ENCODE measurements around the gene SECISBP2L. TPM values are rescaled to one million over a fixed set of nuclear protein-coding genes. Genes with fewer than 3 reads are reported as not detected.
"Not testable (repeated sequence)": the region's sequence is repeated elsewhere in the genome, so short reads cannot be mapped to it uniquely, and the experiment has no call there.

SECISBP2L gene
- total and polyA plus RNA-seq, 10 of the 15 experiments (the other 5 are each of a cell fraction or from before 2014, with no cell fraction given): 1.4 to 24.2 (median 10.4) TPM

GRCh38 chr15:49075881-49076280 is 29.6 kb upstream of the SECISBP2L start:
- in situ Hi-C loops (cut with MboI): no loop called here
- FAIRE-seq (no peak), ATAC-seq (no peak), DNase-seq (ENCODE audit: low read depth, low spot score) (no peak)
- ChIA-PET SMC1A (ENCODE audit: uncharacterized antibody, unreplicated experiment) (interaction anchor here (0.8 kb wide), 1 partner anchor 16 kb away, joined by 3 read pairs; no protein-coding TSS in a partner anchor), RAD21 (ENCODE audit: unreplicated experiment) (no interaction called here), CTCF (no interaction called here), POLR2A (no interaction called here)
- H3K4me1 ChIP-seq (ENCODE audit: control insufficient read depth, insufficient read depth, low read length): no peaks in the 10 kb centered on the region
- BruUV-seq (replicated peaks): no TSS peak
- no peaks in the 10 kb centered on the region for H3K79me2 ChIP-seq (ENCODE audit: control insufficient read depth, insufficient read depth, low read length)
- no peaks in the 10 kb centered on the region for H3K9me3 ChIP-seq (replicated peaks; ENCODE audit: control insufficient read depth, insufficient read depth, low read length)
- H3K27ac ChIP-seq (ENCODE audit: control insufficient read depth, insufficient read depth): no peak overlapping the region
- no peak overlapping the region for H3K4me3 ChIP-seq
- H2AFZ ChIP-seq (ENCODE audit: control insufficient read depth, low read depth, low read length): no peak overlapping the region
- H3K36me3 ChIP-seq (ENCODE audit: control insufficient read depth in 2 of 2, insufficient read depth in 2 of 2, low read length in 1 of 2): no peaks in the 10 kb centered on the region
- intact Hi-C loops (cut with micrococcal nuclease; ENCODE audit: unreplicated experiment): no loop called here
- no peaks in the 10 kb centered on the region for H3K27me3 ChIP-seq (replicated peaks in 1 of 2; ENCODE audit: control insufficient read depth in 2 of 2, insufficient read depth in 2 of 2, low read length in 1 of 2)
- no peaks in the 10 kb centered on the region for H4K20me1 ChIP-seq (ENCODE audit: control insufficient read depth, insufficient read depth)
- no peak for TF ChIP-seq SP1 (IDR thresholded peaks at IDR 0.05; ENCODE audit: low read depth, low read length)
- TF ChIP-seq NBN (IDR thresholded peaks at IDR 0.05): no peak
- no peak for TF ChIP-seq ZNF274 (IDR thresholded peaks at IDR 0.05; ENCODE audit: insufficient read depth, insufficient read length)
- no peak for TF ChIP-seq SIN3A (IDR thresholded peaks at IDR 0.05; ENCODE audit: low read depth, low read length)
- no peak for TF ChIP-seq SREBF2 (IDR thresholded peaks at IDR 0.05; ENCODE audit: low read length)
- no peak for TF ChIP-seq TCF7 (IDR thresholded peaks at IDR 0.05; ENCODE audit: borderline replicate concordance)
- H3K4me2 ChIP-seq (ENCODE audit: control insufficient read depth, insufficient read depth): no peak overlapping the region
- no peak overlapping the region for H3K9ac ChIP-seq (ENCODE audit: control insufficient read depth, insufficient read depth, low read length)

- H3K36me3 ChIP-seq (ENCODE audit: control insufficient read depth in 2 of 2, insufficient read depth in 2 of 2, low read length in 1 of 2); H3K4me1 ChIP-seq (ENCODE audit: control insufficient read depth, insufficient read depth, low read length); H4K20me1 ChIP-seq (ENCODE audit: control insufficient read depth, insufficient read depth); in situ Hi-C loops (cut with MboI); H3K27me3 ChIP-seq (replicated peaks in 1 of 2; ENCODE audit: control insufficient read depth in 2 of 2, insufficient read depth in 2 of 2, low read length in 1 of 2); H3K4me2 ChIP-seq (ENCODE audit: control insufficient read depth, insufficient read depth); H3K79me2 ChIP-seq (ENCODE audit: control insufficient read depth, insufficient read depth, low read length); SMC1A ChIA-PET (ENCODE audit: uncharacterized antibody, unreplicated experiment); CTCF ChIA-PET; BruUV-seq (replicated peaks); DNase-seq (ENCODE audit: low read depth, low spot score); H3K9ac ChIP-seq (ENCODE audit: control insufficient read depth, insufficient read depth, low read length); POLR2A ChIA-PET; H2AFZ ChIP-seq (ENCODE audit: control insufficient read depth, low read depth, low read length); ATAC-seq; RAD21 ChIA-PET (ENCODE audit: unreplicated experiment); intact Hi-C loops (cut with micrococcal nuclease; ENCODE audit: unreplicated experiment); FAIRE-seq; H3K4me3 ChIP-seq; H3K9me3 ChIP-seq (replicated peaks; ENCODE audit: control insufficient read depth, insufficient read depth, low read length); H3K27ac ChIP-seq (ENCODE audit: control insufficient read depth, insufficient read depth): not testable (repeated sequence)
- WGBS (ENCODE audit: insufficient coverage, insufficient replicate concordance, low lambda C conversion rate, missing lambda C conversion rate): 93% methylated on average over 6 of the region's 6 CpGs
These were observed 28.5 kb upstream of the SECISBP2L start for GRCh38 chr15:49074589-49075287.

All from GM12878 (cell line).